Glutamatergic neuron (in vitro differentiated cells): ENCODE data around the gene FRS2. TPM values are rescaled to one million over a fixed set of nuclear protein-coding genes. Genes with fewer than 3 reads are reported as not detected.

Source experiments
- DNase-seq: peaks from one replicate; pipeline ENCODE4 v3.0.0; 2022
- H3K27ac Mint-ChIP-seq: one replicate; pipeline ENCODE4 v1.8.0; 2020; ENCODE audit warnings: mild to moderate bottlenecking, mixed read lengths, inconsistent platforms; ENCODE audit not compliant: unreplicated experiment
- H3K27me3 Mint-ChIP-seq: one replicate; pipeline ENCODE4 v1.8.0; 2020; ENCODE audit warnings: mild to moderate bottlenecking, moderate library complexity, mixed read lengths, inconsistent platforms; ENCODE audit not compliant: unreplicated experiment
- H3K36me3 Mint-ChIP-seq: one replicate; pipeline ENCODE4 v1.8.0; 2020; ENCODE audit warnings: mild to moderate bottlenecking, mixed read lengths, inconsistent platforms; ENCODE audit not compliant: unreplicated experiment
- H3K4me1 Mint-ChIP-seq: one replicate; pipeline ENCODE4 v1.8.0; 2020; ENCODE audit warnings: mild to moderate bottlenecking, low read depth, mixed read lengths, inconsistent platforms; ENCODE audit not compliant: unreplicated experiment
- H3K4me3 Mint-ChIP-seq: one replicate; pipeline ENCODE4 v1.8.0; 2020; ENCODE audit warnings: mild to moderate bottlenecking, mixed read lengths, inconsistent platforms; ENCODE audit not compliant: unreplicated experiment
- H3K9me3 Mint-ChIP-seq: one replicate; pipeline ENCODE4 v1.8.0; 2020; ENCODE audit warnings: mild to moderate bottlenecking, moderate library complexity, mixed read lengths, inconsistent platforms; ENCODE audit not compliant: unreplicated experiment
- total RNA-seq: library from RNA; stranded (reverse); fragmentation: NEBNext Ultra II Directional; extraction: Animal tissue kit (Norgen Biotek cat#: 25700); gene quantifications from one replicate; pipeline ENCODE4 v1.2.1, GENCODE V29; 2021; ENCODE audit not compliant: unreplicated experiment
- TF ChIP-seq, protein P1 (sequence below): fragments of 200-600 bp; sonication (generic); IDR thresholded peaks from one replicate; pipeline ENCODE4 v1.5.0; 2021; ENCODE audit not compliant: partially characterized antibody, unreplicated experiment

The FRS2 gene
- total RNA-seq, 1 donor from 2014 or later, result 26.7 TPM

DNA sequence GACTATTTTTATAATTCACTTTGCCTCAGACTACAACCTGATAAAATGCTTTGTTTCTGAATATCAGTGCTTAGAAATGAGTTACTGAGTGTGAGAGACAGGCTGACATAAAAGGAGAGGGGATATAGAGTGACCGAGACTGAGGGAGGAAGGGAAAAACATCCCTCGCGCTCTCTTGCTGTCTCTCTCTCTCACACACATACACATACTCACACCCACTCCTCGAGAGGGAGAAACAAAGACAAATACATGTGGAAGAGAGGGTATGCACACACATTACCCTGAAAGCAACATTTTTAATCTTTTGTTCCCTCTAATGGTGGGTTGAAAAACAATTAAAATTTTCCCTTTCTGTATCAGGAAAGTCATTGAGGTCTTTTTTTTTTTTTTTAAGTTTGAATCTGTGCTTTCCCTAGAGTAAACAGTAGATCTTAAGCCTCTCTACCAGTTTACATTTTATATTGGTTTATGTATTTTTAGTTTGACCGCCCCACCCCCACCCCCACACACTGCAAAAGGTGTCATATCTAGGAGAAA, 45.3 kb downstream of the FRS2 start:
- H3K27me3 Mint-ChIP-seq, result no peaks in the 10 kb centered on the region
- H3K9me3 Mint-ChIP-seq, result no peaks in the 10 kb centered on the region
- H3K4me1 Mint-ChIP-seq, result peaks cover 38% of the 10 kb centered on the region
- TF ChIP-seq, protein P1, sequence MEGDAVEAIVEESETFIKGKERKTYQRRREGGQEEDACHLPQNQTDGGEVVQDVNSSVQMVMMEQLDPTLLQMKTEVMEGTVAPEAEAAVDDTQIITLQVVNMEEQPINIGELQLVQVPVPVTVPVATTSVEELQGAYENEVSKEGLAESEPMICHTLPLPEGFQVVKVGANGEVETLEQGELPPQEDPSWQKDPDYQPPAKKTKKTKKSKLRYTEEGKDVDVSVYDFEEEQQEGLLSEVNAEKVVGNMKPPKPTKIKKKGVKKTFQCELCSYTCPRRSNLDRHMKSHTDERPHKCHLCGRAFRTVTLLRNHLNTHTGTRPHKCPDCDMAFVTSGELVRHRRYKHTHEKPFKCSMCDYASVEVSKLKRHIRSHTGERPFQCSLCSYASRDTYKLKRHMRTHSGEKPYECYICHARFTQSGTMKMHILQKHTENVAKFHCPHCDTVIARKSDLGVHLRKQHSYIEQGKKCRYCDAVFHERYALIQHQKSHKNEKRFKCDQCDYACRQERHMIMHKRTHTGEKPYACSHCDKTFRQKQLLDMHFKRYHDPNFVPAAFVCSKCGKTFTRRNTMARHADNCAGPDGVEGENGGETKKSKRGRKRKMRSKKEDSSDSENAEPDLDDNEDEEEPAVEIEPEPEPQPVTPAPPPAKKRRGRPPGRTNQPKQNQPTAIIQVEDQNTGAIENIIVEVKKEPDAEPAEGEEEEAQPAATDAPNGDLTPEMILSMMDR, result no peak
- peak overlapping the region; percentile 76 for H3K27ac Mint-ChIP-seq
- DNase-seq, result no peak
- peaks cover 2% of the 10 kb centered on the region for H3K36me3 Mint-ChIP-seq
- H3K4me3 Mint-ChIP-seq, result no peak overlapping the region

DNA sequence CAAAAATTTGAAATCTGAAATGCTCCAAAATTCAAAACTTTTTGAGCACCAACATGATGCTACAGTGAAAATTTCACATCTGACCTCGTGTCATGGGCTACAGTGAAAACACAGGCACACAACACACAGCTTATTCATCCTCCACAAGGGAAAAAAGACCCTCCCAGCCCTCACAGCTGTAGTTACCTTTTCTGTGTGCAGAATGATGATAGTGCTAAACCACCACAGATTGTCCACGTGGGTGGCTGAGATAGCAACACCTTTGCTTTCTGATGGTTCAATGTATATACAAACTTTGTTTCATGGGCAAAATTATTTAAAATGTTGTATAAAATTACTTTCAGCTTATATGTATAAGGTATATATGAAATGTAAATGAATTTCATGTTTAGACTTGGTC, 46.8 kb downstream of the FRS2 start:
- no peak overlapping the region for H3K27ac Mint-ChIP-seq
- peaks cover 29% of the 10 kb centered on the region for H3K4me1 Mint-ChIP-seq
- peaks cover 11% of the 10 kb centered on the region for H3K36me3 Mint-ChIP-seq
- TF ChIP-seq, protein P1, result no peak
- no peak overlapping the region for H3K4me3 Mint-ChIP-seq
- no peak for DNase-seq
- no peaks in the 10 kb centered on the region for H3K9me3 Mint-ChIP-seq
- H3K27me3 Mint-ChIP-seq, result no peaks in the 10 kb centered on the region

- Mint-ChIP-seq H3K27me3 (no peaks in the 10 kb centered on the region), H3K4me3 (no peak overlapping the region), H3K36me3 (peaks cover 16% of the 10 kb centered on the region), H3K9me3 (no peaks in the 10 kb centered on the region), H3K4me1 (peaks cover 26% of the 10 kb centered on the region), H3K27ac (no peak overlapping the region)
- TF ChIP-seq, protein P1, result no peak
- DNase-seq, result no peak
These were observed 47.2 kb downstream of the FRS2 start for GRCh38 chr12:69517406-69517805.

- DNase-seq, result no peak
- no peaks in the 10 kb centered on the region for H3K27me3 Mint-ChIP-seq
These were observed 49.7 kb downstream of the FRS2 start for GRCh38 chr12:69519871-69520270.

More at GRCh38 chr12:69519871-69520270, 49.7 kb downstream of the FRS2 start:
- TF ChIP-seq, protein P1, result no peak
- Mint-ChIP-seq H3K4me3 (no peak overlapping the region), H3K36me3 (peaks cover 30% of the 10 kb centered on the region), H3K27ac (no peak overlapping the region), H3K9me3 (peaks cover 7% of the 10 kb centered on the region), H3K4me1 (peaks cover 12% of the 10 kb centered on the region)
